ENCODE data around the gene SYP.
"Not testable (repeated sequence)": the region's sequence is repeated elsewhere in the genome, so short reads cannot be mapped to it uniquely, and the experiment has no call there.

SYP gene

GRCh38 chrX:49162620-49163019 is 37.4 kb downstream of the SYP start, which contains the start of gene MAGIX:
Gene MAGIX (plus strand): TSS chrX:49162758. CDS start chrX:49162890, 132 bp downstream.
- Mint-ChIP-seq H3K9me3 (no peaks in the 10 kb centered on the region), H3K27ac (peak within 1 kb of the TSS; percentile 40), H3K27me3 (peaks cover 5% of the 10 kb centered on the region), H3K4me1 (ENCODE audit: low read depth) (peaks cover 26% of the 10 kb centered on the region), H3K36me3 (ENCODE audit: low read depth) (no peaks in the 10 kb centered on the region), H3K4me3 (peak within 1 kb of the TSS; percentile 57)
- DNase-seq: no peak

DNA sequence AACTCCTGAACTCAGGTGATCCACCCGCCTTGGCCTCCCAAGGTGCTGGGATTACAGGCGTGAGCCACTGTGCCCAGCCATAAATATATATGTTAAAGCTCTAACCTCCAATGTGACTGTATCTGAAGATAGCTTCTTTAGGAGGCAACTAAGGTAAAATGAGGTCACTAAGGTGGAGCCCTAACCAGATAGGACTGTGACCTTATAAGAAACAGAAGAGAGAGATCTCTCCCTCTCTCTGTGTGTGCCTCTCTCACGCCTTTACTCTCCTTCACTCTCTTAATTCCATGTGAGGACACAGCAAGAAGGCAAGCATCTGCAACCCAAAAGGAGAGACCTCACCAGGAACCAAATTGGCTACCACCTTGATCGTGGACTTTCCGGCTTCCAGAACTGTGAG is 38.4 kb downstream of the SYP start:
- Mint-ChIP-seq H3K36me3 (ENCODE audit: low read depth) (no peaks in the 10 kb centered on the region), H3K4me3 (no peak overlapping the region), H3K4me1 (ENCODE audit: low read depth) (peaks cover 18% of the 10 kb centered on the region), H3K9me3 (no peaks in the 10 kb centered on the region), H3K27ac (no peak overlapping the region), H3K27me3 (peaks cover 5% of the 10 kb centered on the region)
- no peak for DNase-seq

DNA sequence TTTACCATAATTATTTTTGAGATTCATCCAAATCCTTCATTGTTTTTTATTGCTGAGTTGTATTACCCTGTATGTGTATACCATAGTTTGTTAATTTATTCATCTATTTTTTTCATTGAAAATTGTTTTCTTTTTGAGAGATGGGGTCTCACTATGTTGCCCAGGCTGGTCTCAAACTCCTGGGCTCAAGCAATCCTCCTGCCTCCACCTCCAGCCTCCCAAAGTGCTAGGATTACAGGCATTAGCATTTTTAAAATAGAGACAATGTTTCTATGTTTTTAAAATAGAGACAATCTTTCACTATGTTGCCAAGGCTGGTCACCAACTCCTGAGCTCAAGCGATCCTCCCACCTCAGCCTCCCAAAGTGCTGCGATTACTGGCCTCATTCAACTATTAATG is 39.1 kb downstream of the SYP start:
- Mint-ChIP-seq H3K4me1 (ENCODE audit: low read depth) (peaks cover 20% of the 10 kb centered on the region), H3K9me3 (no peaks in the 10 kb centered on the region), H3K27ac (no peak overlapping the region), H3K27me3 (peaks cover 5% of the 10 kb centered on the region), H3K36me3 (ENCODE audit: low read depth) (no peaks in the 10 kb centered on the region), H3K4me3 (no peak overlapping the region)
- DNase-seq: no peak

- Mint-ChIP-seq H3K9me3 (no peaks in the 10 kb centered on the region), H3K4me1 (ENCODE audit: low read depth) (peaks cover 19% of the 10 kb centered on the region), H3K27ac (no peak overlapping the region), H3K4me3 (no peak overlapping the region), H3K36me3 (ENCODE audit: low read depth) (no peaks in the 10 kb centered on the region), H3K27me3 (peaks cover 5% of the 10 kb centered on the region)
- no peak for DNase-seq
These were observed 42.8 kb downstream of the SYP start for GRCh38 chrX:49157194-49157593.

- Mint-ChIP-seq H3K4me3 (peak overlapping the region; percentile 82), H3K36me3 (ENCODE audit: low read depth) (no peaks in the 10 kb centered on the region), H3K4me1 (ENCODE audit: low read depth) (peaks cover 19% of the 10 kb centered on the region), H3K27ac (peak overlapping the region; percentile 95), H3K9me3 (no peaks in the 10 kb centered on the region), H3K27me3 (peaks cover 5% of the 10 kb centered on the region)
- DNase-seq: peak; percentile 88
These were observed 43.8 kb downstream of the SYP start for GRCh38 chrX:49155900-49156837.

- peaks cover 5% of the 10 kb centered on the region for H3K27me3 Mint-ChIP-seq
- no peak for DNase-seq
These were observed 44.6 kb downstream of the SYP start for GRCh38 chrX:49155243-49155899.

GRCh38 chrX:49153467-49153866 is 46.5 kb downstream of the SYP start:
- Mint-ChIP-seq H3K27ac (no peak overlapping the region), H3K9me3 (no peaks in the 10 kb centered on the region), H3K4me1 (ENCODE audit: low read depth) (peaks cover 19% of the 10 kb centered on the region), H3K36me3 (ENCODE audit: low read depth) (no peaks in the 10 kb centered on the region), H3K27me3 (no peaks in the 10 kb centered on the region), H3K4me3 (no peak overlapping the region)
- DNase-seq: no peak

More at GRCh38 chrX:49155243-49155899, 44.6 kb downstream of the SYP start:
- Mint-ChIP-seq H3K36me3 (ENCODE audit: low read depth) (no peaks in the 10 kb centered on the region), H3K9me3 (no peaks in the 10 kb centered on the region), H3K4me1 (ENCODE audit: low read depth) (peaks cover 19% of the 10 kb centered on the region), H3K4me3 (peak overlapping the region; percentile 82), H3K27ac (peak overlapping the region; percentile 95)

DNA sequence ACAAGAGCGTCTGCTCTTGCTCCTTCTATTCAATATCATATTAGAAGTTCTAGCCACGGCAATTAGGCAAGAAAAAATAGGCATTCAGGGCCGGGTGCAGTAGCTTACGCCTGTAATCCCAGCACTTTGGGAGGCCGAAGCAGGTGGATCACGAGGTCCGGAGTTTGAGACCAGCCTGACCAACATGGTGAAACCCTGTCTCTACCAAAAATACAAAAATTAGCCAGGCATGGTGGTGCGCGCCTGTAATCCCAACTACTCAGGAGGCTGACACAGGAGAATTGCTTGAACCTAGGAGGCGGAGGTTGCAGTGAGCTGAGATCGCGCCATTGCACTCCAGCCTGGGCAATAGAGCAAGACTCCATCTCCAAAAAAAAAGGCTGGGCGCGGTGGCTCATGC is 50.7 kb downstream of the SYP start:
- not testable (repeated sequence) for H3K27ac Mint-ChIP-seq; DNase-seq; H3K36me3 Mint-ChIP-seq (ENCODE audit: low read depth); H3K4me1 Mint-ChIP-seq (ENCODE audit: low read depth); H3K9me3 Mint-ChIP-seq; H3K4me3 Mint-ChIP-seq
- peaks cover 11% of the 10 kb centered on the region for H3K27me3 Mint-ChIP-seq

- DNase-seq; H3K4me1 Mint-ChIP-seq (ENCODE audit: low read depth); H3K9me3 Mint-ChIP-seq; H3K4me3 Mint-ChIP-seq; H3K36me3 Mint-ChIP-seq (ENCODE audit: low read depth); H3K27ac Mint-ChIP-seq: not testable (repeated sequence)
- peaks cover 11% of the 10 kb centered on the region for H3K27me3 Mint-ChIP-seq
These were observed 51.4 kb downstream of the SYP start for GRCh38 chrX:49148390-49149100.

DNA sequence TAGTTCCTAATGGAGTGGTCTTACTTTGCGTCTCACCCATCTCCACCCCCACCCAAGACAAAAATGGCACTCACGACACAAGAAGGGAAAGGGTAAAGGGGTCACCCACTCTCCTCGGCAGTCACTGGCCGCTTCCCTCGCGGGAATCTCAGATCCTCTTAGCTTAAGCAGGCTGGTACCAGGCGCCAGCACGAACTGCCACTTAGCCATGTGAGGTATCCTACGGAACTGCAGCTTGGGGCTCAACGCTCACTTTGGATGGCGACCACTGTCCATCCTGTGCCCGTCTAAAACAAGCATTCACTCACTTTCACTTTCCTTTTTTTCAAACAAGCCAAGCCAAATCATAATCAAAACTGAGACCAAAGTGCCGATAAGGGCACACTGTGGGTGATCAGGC is 52.1 kb downstream of the SYP start:
- H3K4me3 Mint-ChIP-seq: no peak overlapping the region
- no peak overlapping the region for H3K27ac Mint-ChIP-seq
- no peaks in the 10 kb centered on the region for H3K9me3 Mint-ChIP-seq
- no peaks in the 10 kb centered on the region for H3K36me3 Mint-ChIP-seq (ENCODE audit: low read depth)
- DNase-seq: no peak
- H3K27me3 Mint-ChIP-seq: peaks cover 11% of the 10 kb centered on the region
- H3K4me1 Mint-ChIP-seq (ENCODE audit: low read depth): peaks cover 1% of the 10 kb centered on the region

GRCh38 chrX:49147282-49147681 is 52.7 kb downstream of the SYP start:
- Mint-ChIP-seq H3K27me3 (peaks cover 11% of the 10 kb centered on the region), H3K36me3 (ENCODE audit: low read depth) (no peaks in the 10 kb centered on the region), H3K9me3 (no peaks in the 10 kb centered on the region), H3K4me3 (no peak overlapping the region), H3K4me1 (ENCODE audit: low read depth) (peaks cover 1% of the 10 kb centered on the region), H3K27ac (no peak overlapping the region)
- no peak for DNase-seq

GRCh38 chrX:49143154-49143553 is 56.8 kb downstream of the SYP start:
- H3K4me3 Mint-ChIP-seq; H3K36me3 Mint-ChIP-seq (ENCODE audit: low read depth); DNase-seq; H3K27me3 Mint-ChIP-seq; H3K4me1 Mint-ChIP-seq (ENCODE audit: low read depth); H3K27ac Mint-ChIP-seq: not testable (repeated sequence)
- peaks cover 12% of the 10 kb centered on the region for H3K9me3 Mint-ChIP-seq

DNA sequence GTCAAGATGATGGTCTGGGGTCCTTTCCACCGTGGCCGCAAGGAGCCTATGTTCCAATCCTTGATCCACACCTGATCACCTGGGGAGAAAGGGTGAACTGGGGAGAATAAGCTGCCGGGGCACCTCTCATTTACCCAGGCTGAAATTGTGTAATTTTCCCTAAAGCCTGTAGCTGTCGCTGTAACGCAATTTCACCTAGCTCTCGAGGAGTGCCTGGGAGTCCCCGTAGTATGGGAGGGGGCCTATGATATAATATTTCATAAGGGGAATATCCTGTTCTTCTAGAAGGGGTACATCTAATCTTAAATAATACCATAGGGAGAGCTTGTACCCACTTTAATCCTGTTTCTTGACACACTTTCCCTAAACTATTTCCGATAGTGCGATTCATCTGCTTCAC is 57.7 kb downstream of the SYP start:
- DNase-seq; H3K36me3 Mint-ChIP-seq (ENCODE audit: low read depth); H3K27ac Mint-ChIP-seq; H3K27me3 Mint-ChIP-seq; H3K4me1 Mint-ChIP-seq (ENCODE audit: low read depth); H3K4me3 Mint-ChIP-seq: not testable (repeated sequence)
- H3K9me3 Mint-ChIP-seq: peaks cover 12% of the 10 kb centered on the region

- Mint-ChIP-seq H3K9me3 (peaks cover 12% of the 10 kb centered on the region), H3K36me3 (ENCODE audit: low read depth) (no peaks in the 10 kb centered on the region), H3K4me1 (ENCODE audit: low read depth) (peaks cover 1% of the 10 kb centered on the region), H3K27ac (no peak overlapping the region), H3K4me3 (no peak overlapping the region), H3K27me3 (no peaks in the 10 kb centered on the region)
- DNase-seq: no peak
These were observed 60.3 kb downstream of the SYP start for GRCh38 chrX:49139713-49140112.
